ENCODE data around the gene FIZ1. TPM values are rescaled to one million over a fixed set of nuclear protein-coding genes. Genes with fewer than 3 reads are reported as not detected.
"Not testable (repeated sequence)": the region's sequence is repeated elsewhere in the genome, so short reads cannot be mapped to it uniquely, and the experiment has no call there.

The FIZ1 gene
- polyA plus RNA-seq, 5 donors = 16.3 to 24.9 (median 19.1) TPM

- no peak for DNase-seq
These were observed 21.1 kb downstream of the FIZ1 start for GRCh38 chr19:55578031-55578760.

DNA sequence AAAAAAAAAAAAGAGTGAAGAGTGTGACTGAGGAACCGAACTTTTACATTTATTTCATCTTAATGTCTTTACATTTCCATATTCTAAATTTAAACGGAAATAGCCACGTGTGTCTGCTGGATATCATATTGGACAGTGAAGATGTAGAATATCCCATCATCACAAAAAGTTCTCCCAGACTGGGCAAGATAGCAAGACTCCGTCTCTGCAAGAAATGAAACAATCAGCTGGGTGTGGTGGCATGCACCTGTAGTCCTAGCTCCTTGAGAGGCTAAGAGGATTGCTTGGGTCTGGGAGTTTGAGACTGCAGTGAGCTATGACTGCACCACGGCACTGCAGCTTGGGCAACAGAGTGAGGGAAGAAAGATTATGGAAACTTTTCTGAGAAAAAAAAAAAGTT lies 22.6 kb downstream of the FIZ1 start:
- no peak for DNase-seq

GRCh38 chr19:55573929-55574328 lies 25.4 kb downstream of the FIZ1 start:
- not testable (repeated sequence) for DNase-seq

- not testable (repeated sequence) for DNase-seq
These were observed 29.8 kb downstream of the FIZ1 start for GRCh38 chr19:55569477-55569876.

DNA sequence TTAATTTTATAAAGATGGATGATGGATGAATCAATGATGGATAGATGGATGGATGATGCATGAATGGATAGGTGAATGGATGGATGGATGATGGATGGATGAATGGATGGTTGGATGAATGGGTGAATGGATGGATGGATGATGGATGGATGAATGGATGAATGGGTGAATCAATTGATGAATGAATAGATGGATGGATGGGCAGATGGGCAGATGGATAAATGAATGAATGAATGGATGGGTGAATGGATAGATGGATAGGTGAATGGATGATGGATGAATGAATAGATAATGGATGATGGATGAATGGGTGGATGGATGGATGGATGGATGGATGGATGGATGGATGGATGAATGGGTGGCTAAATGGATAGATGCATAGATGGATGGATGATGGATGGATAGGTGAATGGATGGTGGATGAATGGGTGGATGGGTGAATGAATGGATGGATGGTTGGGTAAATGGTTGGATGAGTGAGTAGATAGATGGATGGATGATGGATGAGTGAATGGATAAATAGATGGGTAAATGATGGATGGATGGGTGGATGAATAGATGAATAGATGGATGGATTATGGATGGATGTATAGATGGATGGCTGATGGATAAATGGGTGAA lies 31.5 kb downstream of the FIZ1 start:
- DNase-seq = no peak

- DNase-seq = no peak
These were observed 32.5 kb downstream of the FIZ1 start for GRCh38 chr19:55566823-55567222.

GRCh38 chr19:55563261-55563690 lies 36.0 kb downstream of the FIZ1 start:
- DNase-seq = no peak

DNA sequence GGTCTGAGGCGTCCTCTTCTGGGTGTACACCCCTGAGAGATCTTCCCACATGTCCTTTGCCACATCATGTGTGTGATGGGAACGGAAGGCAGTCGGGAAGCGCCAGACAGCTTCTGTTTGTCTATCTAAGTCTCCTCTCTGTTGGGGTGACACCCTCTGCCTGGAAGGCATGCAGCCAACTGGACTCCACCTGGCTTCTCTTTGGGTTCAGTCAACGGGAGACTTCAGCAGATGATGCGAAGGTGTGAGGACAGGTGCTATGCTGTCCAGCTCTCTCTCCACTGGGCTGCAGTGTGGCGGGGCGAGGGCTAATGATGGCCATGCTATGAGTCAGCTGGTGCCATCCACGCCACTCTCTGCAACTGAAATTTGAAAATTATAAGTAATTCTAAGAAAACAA lies 39.6 kb downstream of the FIZ1 start:
- no peak for DNase-seq

DNA sequence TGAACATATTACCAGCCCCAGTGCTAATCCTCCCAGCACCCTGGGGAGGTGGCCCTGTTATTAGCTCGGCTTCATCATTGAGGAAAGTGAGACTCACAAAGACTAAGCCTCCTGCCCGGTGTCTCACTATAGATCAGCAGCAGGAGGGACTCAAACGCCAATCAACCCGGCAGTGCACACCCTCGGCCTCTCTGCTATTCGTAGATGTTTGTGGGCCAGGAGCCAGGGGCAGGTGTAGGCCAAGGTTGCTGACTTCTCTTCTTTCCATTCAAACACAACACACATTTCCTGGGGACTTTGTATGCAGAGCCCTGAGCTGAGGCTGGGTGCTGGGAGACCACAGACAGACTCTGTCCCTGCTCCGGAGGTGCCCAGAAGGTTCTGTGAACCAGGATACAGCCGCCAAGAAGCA lies 44.6 kb downstream of the FIZ1 start:
- no peak for DNase-seq

GRCh38 chr19:55554302-55554701 lies 45.0 kb downstream of the FIZ1 start:
- DNase-seq = no peak

- no peak for DNase-seq
These were observed 45.8 kb downstream of the FIZ1 start for GRCh38 chr19:55553217-55554182.

DNA sequence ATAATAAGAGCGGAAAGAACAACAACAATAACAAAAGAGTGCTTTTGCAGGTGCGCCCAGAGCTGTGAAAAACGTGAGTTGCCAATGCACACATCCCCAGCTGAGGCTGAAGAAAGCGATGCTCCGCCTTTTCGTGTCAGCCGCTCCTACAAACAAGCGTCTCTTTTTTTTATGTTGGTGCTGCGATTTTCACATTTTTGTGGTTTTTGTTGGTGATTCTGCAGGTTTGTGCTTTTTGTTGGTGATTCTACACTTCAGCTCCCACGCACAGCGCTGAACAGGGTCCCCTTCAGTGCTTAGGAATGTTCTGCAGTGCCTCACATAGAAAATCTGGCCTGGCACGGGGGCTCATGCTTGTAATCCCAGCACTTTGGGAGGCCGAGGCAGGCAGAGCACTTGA lies 46.7 kb downstream of the FIZ1 start:
- no peak for DNase-seq

- DNase-seq = no peak
These were observed 47.1 kb downstream of the FIZ1 start for GRCh38 chr19:55552206-55552605.

- no peak for DNase-seq
These were observed 49.0 kb downstream of the FIZ1 start for GRCh38 chr19:55550321-55550650.

DNA sequence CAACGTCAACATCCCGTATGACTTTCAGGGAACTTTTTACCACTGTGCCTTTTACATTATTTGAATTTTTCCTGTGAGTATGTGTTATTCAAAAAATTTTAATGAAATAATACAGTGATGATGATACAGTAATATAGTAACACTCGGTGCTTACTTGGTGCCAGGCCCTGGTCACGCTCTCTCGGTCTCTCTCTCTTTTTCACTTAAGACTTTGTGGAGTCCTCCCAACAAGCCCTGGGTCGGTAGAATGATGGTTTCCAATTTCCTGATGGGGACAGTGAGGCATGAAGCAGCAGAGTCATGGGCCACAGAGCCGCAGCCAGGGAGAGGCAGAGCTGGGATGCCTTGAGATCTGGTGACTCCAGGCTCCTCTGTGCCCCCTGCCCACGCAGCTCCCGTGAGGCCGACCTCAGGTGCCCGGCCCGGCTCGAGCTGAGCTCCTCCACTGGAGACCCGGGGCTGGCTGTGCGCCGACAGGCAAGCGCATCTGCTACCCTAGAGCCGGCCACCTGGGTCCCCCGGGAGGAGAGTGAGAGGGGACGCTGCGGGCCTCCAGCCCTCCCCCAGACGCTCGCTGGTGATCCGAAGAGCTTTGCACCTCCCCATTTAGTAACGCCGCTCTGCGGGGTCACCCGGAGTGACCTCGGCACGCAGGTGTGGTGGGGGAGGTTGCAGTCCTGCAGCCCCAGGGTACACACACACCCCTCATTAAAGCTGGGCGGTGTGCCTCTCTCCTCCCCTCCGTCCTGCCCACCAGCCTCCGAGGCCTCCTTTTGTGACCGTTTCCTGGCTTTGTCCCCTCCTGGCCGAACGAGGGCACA lies 49.6 kb downstream of the FIZ1 start:
- no peak for DNase-seq

DNA sequence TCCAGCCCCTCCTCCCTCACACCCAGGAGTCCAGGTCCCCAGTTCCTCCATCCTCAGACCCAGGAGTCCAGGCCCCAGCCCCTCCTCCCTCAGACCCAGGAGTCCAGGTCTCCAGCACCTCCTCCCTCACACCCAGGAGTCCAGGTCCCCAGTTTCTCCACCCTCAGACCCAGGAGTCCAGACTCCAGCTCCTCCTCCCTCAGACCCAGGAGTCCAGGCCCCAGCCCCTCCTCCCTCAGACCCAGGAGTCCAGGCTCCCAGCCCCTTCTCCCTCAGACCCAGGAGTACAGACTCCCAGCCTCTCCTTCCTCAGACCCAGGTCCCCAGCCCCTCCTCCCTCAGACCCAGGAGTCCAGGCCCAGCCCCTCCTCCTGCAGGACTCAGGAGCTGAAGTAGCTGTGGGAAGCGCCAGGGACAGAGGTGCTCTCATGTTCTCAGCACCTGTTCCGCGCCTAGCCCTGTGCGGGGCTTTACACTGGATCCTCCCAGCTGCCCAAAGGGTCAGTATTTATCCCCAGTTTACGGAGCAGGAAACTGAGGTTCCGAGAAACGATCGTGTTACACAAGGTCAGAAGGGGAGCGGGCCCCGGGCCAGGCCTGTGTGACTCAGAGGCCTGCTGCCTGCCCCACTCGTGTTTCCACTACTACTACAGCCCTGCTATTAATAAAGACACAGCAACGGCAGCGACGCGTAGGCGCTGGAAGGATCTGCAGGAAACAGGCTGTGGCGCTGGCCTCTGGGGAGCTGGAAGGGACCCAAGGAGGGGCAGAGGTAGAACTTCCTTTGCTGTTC lies 52.3 kb downstream of the FIZ1 start:
- no peak for DNase-seq

- no peak for DNase-seq
These were observed 53.3 kb downstream of the FIZ1 start for GRCh38 chr19:55546011-55546410.

DNA sequence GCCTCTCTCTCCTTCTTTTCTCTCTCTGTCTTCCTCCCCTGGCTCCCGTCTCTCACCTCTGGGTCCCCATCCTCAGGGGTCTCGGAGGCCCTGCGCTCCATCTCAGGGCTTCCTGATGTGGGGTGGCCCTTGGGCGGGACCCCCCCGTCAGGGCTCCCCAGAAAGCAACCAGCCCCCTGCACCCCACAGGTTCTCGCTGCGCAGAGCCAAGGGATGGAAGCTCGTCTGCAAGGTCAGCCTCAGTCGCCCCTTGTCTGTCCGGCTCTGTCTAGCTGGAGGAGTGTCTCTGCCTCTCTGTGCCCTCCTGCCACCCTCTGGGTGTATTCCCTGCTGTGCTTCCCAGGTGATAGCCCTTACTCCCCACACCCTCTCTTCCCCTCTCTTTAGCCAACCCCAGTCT lies 53.9 kb downstream of the FIZ1 start, which contains the start of gene SBK3:
Gene SBK3, minus strand, starts transcription at position 101 of the 400 bp plus-strand sequence. Its CDS starts 0 bp downstream, at position 101.
- DNase-seq = no peak

GRCh38 chr19:55544776-55545439 lies 54.4 kb downstream of the FIZ1 start:
- no peak for DNase-seq

DNA sequence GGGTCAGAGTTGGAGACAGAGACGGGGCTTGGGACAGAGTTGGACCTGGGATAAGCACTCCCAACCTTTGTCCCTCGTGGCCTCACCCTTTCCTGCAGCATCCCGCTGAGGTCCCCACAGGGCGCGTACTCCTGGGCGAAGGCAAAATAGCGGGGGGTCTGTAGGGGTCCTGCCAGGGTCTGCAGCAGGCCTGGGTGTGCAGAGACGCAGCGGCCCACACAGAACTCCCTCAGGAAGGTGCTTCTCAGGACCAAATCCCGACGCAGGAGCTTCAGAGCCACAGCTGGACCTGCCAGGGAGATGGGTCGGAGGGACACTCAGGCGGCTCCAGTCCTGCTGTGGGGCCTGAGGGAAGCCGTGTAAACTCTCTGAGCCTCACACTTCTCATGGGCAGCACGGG lies 55.3 kb downstream of the FIZ1 start:
- no peak for DNase-seq
